ENCODE data around the gene PPARG.

DNA sequence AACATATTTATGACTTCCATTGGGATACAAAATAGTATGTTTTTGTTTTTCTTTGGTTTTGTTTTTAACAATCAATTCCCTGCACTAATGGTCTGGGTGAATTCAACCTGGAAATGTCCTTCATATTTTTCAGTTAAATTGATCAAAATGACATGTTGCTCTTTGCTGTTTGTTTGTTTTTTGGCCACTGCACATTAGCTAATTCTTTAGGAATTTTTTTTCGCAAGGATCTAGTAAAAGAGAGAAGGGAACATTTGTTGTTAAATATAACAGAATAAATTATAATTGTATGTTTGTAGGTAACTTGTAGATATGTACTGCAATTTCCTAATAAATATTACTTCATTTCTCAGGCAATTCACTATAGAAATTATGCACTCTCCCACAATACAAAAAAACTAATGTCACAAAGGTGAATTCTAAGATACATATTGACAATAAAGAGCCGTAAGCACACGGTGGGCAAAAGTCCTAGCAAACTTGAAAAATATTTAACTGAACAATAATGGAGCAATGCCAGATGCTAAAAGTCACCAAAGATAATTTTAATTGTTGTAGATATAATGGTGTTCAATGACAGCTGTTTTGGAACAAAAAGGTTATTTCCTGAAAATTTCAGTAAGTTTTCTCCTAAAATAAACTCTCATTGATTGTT lies 21.4 kb upstream of the PPARG start:
- TF ChIP-seq TAF1 (IDR thresholded peaks at IDR 0.05; ENCODE audit: borderline replicate concordance, low read depth, low read length) (no peak), POLR2A (IDR thresholded peaks at IDR 0.05; ENCODE audit: low read depth, low read length) (no peak)
